HG03432 (cell line): ENCODE measurements around the gene AP3D1.

ENCODE experiments used
- ATAC-seq: cut with Tn5 transposase; IDR thresholded peaks from one replicate; pipeline ENCODE4 v1.9.1; 2021; ENCODE audit warnings: mild to moderate bottlenecking, moderate library complexity; ENCODE audit not compliant: unreplicated experiment

Gene AP3D1

GRCh38 chr19:2184422-2184975 lies 33.1 kb upstream of the AP3D1 start:
- ATAC-seq, result no peak

- no peak for ATAC-seq
Measured at GRCh38 chr19:2181633-2181997, 30.2 kb upstream of the AP3D1 start.

GRCh38 chr19:2180881-2181632 lies 29.7 kb upstream of the AP3D1 start:
- no peak for ATAC-seq

DNA sequence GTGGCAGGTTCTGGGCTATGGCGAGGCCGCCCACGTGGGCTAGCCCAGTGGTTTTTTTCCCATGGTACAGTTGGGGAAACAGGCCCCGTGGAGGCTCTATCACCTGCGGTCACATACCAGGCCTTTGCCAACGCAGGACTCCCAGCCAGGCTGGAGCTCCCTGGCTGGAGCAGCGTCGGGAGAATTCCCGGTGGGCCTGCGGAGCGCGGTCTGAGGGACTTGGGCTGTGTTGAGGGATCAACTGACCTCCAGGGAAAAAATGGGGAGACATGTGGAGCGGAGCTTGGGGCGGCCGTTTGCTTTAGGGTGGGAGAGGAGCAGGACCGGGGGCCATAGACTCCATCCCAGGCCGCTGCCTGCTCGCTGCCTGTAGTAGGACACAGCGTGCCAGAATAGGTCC lies 28.7 kb upstream of the AP3D1 start:
- no peak for ATAC-seq

GRCh38 chr19:2179095-2179494 lies 27.7 kb upstream of the AP3D1 start:
- no peak for ATAC-seq

DNA sequence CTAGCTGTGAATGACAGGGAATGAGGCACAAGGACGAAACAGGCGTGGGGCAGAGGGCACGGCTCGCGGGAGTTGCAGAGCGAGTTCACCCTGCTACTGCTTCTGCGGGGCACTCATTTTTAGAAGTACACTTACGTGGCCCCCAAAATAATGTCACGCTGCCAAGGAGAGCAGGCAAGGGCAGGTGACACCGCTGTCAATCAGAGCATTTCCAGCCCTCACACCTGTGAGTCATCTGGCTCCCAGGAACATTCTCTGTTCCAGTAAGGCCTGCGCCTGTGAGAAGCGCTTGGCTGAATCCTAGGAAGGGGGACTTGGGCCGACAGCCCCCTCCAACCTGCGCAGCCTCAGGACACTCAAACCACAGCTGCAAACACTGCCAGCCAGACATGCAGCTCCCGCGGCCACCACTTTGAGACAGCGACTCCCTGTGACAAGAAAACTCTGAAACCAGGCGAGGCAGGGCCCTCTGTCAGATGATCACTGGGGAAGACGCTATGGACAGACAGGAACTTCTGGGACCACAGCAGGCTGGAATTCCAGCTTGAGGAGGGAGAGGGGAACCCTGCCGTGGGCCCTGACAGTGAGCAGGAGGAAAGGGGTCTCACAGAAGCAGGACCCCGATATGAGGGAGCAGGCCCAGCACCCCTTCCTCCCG lies 25.1 kb upstream of the AP3D1 start:
- no peak for ATAC-seq

DNA sequence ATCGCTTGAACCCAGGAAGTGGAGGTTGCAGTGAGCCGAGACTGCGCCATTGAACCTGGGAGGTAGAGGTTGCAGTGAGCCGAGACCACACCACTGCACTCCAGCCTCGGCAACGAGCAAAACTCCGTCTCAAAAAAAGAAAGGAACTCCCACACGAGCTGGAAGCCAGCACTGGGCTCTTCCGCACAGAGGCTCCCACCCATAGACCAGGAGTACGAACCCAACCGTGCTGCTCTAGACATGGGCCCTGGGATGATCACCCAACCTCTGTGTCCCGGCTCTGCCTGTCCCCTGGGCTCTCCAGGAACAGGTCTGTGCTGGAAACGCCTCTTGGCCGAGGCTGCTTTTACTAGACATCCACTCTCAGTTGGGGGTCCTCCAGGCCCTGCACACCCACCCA lies 24.4 kb upstream of the AP3D1 start:
- ATAC-seq, result no peak

DNA sequence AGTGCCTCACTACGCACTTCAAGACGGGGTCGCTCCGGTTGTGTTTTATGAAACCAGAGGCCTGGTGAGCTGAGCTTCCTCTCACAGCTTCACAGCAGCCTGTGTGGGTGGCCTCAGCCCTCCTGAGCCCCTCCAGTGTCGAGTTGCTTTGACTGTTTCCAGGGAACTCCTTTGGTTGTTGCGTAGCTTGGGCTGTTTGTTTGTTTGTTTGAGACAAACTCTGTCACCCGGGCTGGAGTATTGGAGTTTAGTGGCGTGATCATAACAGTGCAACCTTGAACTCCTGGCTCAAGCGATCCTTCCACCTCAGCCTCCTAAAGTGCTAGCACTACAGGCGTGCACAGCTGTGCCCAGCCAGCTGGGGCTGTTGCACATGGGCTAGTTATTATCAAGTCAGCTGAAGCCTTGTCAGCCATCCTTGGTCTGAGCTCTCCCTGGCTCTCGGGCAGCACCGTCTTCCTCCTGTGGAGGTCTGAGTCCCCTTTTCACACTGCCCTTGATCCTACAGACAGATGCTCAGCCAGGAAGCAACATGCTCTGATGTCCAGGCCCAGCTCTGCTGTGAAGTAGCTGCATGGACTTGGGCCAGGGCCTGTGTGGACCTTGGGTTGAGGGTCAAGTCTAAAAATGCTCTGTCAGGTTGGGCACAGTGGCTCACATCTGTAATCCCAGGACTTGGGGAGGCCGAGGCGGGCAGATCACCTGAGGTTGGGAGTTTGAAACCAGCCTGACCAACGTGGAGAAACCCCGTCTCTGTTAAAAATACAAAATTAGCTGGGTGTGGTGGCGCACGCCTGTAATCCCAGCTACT lies 22.6 kb upstream of the AP3D1 start:
- no peak for ATAC-seq

DNA sequence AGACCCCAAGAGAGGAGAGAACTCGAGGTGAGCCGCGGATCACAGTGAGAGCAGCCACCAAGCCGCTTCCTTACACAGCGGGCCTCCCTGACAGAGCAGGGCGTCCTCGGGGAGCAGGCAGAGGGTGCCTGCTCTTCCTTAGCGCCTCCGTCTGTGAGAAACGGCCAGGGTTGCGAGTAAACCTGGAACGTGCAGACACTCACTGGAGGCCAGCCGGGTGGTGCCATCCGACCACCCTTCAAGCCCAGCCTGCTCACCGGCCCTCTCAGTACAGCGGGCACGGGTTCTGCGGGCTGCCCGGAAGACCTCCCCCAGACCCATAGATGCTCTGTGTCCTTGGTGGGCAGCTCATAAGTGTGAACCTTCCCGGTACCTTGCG lies 22.0 kb upstream of the AP3D1 start:
- no peak for ATAC-seq

- peak; percentile 38 for ATAC-seq
Measured at GRCh38 chr19:2171349-2172145, 20.2 kb upstream of the AP3D1 start.

GRCh38 chr19:2170987-2171348 lies 19.6 kb upstream of the AP3D1 start:
- peak; percentile 0 for ATAC-seq

DNA sequence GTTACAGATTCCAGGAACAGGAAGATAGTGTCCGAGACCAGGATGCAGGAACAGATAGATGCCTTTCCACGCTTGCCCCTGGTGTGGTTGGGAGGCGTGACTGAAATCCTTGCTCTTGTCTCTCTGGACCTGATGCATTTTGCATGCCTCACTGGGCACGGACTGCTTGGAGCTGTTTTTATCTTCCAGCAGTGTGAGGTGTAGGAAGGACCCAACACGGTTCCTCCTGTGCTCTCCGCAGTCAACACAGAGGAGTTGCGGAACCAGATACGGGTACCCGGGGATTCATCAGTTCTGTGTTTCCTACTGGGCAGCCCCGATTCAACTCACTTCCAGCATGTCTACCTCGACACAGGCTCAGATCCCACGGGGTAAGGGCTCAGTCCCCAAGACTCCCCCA lies 18.9 kb upstream of the AP3D1 start:
- no peak for ATAC-seq

DNA sequence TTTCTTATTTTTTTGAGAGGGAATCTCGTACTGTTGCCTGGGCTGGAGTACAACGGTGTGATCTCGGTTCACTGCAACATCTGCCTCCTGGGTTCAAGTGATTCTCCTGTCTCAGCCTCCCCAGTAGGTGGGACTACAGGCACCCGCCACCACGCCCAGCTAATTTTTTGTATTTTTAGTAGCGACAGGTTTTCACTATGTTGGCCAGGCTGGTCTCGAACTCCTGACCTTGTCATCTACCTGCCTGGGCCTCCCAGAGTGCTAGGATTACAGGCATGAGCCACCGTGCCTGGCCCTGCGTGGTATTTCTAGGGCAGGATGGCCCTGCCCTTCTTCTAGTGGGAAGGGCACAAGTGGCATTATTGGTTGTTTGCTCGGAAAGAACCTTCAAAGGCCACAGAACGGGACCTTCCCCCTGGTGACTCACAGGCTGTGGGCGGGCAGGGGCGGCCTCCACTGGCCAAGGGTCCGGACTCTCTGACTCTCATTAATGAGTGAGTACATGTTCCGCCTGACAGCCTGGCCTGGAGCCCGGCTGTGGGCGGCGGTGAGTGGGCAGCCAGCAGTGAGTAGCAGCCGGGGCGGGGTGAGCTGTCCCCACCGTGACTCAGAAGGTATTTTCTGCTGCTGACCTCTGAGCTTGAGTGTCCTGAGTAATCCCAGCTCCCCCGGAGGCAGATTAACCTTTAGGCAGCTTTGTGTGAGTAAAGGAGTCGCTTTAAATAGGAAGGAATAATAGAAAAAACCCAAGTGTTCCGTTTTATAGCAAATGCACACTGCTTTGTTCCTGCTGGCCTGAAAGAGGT lies 17.5 kb upstream of the AP3D1 start:
- ATAC-seq, result peak; percentile 51

DNA sequence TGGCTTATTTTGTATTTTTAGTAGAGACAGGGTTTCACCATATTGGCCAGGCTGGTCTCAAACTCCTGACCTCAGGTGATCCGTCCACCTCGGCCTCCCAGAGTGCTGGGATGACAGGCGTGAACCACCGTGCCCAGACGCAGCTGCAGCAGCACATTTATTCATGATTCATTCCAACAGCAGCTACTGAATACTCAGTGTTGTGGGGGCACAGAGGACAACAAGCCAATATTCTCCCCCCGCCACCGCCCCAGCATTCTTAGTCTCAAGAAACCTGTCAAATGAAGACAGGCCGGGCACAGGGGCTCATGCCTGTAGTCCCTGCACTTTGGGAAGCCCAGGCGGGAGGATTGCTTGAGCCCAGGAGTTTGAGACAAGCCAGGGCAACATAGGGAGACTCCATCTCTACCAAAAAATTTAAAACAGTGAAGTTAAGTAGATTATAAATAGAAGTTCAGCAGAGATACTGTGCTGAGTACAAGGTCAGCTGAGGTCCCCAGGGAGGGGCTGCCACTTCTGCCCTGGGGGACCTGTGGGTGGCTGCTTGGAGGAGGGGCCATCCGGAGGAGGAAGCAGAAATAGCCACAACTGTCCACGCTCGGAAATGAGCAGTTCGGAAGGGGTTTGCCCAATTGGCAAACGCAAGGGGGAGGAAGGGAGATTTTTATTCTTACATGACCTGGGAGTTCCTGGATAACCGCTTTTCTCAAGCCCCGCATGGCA lies 16.7 kb upstream of the AP3D1 start:
- peak; percentile 31 for ATAC-seq

DNA sequence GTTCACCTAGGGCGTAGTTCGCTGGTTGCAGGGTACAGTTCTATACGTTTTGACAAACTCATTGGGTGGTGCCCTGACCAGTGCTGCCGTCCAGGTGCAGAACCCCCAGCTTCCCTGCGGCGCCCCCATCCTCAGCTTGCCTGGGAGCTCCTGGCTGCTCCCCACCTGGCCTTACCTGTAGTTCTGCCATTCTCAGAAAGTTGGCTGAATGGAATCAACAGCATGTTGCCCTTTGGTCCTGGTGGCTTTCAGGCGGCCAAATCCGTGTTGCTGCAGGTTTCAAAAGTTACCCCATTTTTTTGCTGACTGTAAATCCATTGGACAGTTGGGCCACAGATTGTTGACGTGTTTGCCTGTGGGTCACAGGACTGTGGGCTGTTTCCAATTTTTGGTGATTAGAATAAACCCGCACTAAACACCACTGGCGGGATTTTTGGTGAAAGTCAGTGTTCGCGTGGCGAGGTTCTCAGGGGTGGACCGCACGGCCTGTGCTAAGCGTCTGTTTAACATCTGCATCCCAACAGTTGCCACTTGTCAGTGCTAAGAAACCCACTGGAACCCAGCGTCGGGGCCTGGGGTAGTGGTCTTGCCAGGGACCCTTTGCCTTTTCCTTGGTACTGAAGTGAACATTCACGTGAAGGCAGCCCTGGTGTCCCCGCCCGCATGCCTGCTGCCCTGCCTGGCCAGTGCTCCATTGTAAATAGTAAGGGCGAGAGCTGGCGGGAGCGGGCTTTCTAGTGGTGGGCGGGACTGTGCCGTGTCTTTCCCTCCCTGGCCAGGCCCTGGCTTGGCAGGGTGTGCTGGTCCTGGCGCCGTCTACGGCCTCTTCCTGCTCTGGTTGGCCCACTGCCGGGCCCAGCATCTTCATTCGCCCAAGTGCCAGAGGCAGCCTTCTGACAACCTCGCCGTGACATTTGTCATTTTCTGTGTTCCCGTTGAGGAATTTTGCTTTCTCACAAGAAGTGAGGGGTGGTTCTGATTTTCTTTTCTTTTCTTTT lies 15.7 kb upstream of the AP3D1 start:
- no peak for ATAC-seq

- peak; percentile 18 for ATAC-seq
Measured at GRCh38 chr19:2164020-2164998, 12.9 kb upstream of the AP3D1 start.

DNA sequence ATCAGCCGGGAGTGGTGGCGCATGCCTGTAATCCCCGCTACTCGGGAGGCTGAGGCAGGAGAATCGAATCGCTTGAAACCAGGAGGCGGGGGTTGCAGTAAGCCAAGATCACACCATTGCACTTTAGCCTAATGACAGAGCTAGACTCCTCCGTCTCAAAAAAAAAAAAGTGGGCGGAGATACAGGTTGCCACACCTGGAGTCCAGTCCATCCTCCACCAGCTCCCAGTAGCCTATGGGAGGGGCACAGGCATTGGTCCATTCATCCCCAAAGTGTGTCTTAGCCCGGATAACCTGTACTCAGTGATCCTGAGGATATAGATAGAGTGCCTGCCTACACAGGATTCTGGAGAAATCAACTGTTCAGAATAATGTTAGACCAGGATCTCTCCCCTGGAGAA lies 9.0 kb upstream of the AP3D1 start:
- ATAC-seq, result no peak
